IPS-15b (cell line): ENCODE data around the gene ZFHX3.
A peak's percentile ranks its signal among the peaks of the same experiment; 100 is the strongest.

Experiments
- H3K27me3 ChIP-seq: one replicate; pipeline ENCODE4 v1.6.1; 2013; ENCODE audit warnings: low read length; ENCODE audit not compliant: control insufficient read depth, insufficient read depth
- H3K36me3 ChIP-seq: one replicate; pipeline ENCODE4 v1.6.1; 2013; ENCODE audit warnings: low read length; ENCODE audit not compliant: control insufficient read depth, insufficient read depth
- H3K4me1 ChIP-seq: one replicate; pipeline ENCODE4 v1.6.1; 2013; ENCODE audit warnings: mild to moderate bottlenecking, low read length; ENCODE audit not compliant: control insufficient read depth, insufficient read depth
- H3K4me3 ChIP-seq: one replicate; pipeline ENCODE4 v1.5.1; 2013; ENCODE audit warnings: low read depth, low read length
- H3K9ac ChIP-seq: one replicate; pipeline ENCODE4 v1.6.1; 2013; ENCODE audit warnings: low read depth, mild to moderate bottlenecking, low read length
- H3K9me3 ChIP-seq: one replicate; pipeline ENCODE4 v1.6.1; 2013; ENCODE audit warnings: mild to moderate bottlenecking, low read length; ENCODE audit not compliant: control insufficient read depth, insufficient read depth

The ZFHX3 gene

DNA sequence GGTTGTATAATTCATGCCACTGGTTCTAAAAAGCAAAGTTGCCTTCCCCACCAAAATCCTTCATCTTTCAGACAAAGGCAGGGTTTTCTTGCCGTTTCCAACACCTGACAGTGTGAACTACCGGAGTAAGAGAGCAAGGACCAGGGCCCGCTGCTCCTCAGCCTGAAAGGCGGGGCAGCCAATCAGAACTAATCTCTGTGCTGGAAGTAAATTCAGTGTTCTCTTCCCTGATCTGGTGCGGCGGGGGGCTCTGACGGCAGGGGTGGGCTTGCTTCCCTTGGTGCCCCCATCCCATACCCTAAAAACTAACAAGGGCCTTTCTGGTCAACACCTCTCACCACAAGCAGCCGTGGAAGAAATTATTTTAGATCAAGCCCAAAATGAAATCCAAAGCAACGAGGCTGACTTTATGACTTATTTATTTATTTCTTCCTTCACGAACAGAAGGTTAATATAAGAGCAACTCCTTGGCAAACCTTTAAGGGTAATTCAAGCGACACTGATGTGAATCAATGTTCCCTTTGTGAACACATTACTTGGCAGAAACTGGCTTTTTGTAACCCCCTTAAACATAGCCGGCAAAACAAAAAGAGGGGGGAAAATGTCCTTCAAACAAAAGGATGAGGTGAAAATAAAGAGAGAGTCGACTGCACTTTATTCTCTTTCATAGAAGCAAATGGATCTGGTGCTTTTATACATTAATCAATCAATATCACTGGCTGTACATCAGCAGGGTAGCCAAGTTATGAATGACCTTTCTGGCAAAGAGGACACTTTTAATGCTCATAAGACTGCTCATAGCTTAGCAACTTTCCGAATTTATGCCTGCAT is 189.9 kb downstream of the ZFHX3 start:
- Histone ChIP-seq H3K4me3 (no peak overlapping the region), H3K9me3 (no peaks in the 10 kb centered on the region), H3K9ac (no peak overlapping the region), H3K36me3 (no peaks in the 10 kb centered on the region), H3K4me1 (peaks cover 8% of the 10 kb centered on the region), H3K27me3 (peaks cover 2% of the 10 kb centered on the region)

DNA sequence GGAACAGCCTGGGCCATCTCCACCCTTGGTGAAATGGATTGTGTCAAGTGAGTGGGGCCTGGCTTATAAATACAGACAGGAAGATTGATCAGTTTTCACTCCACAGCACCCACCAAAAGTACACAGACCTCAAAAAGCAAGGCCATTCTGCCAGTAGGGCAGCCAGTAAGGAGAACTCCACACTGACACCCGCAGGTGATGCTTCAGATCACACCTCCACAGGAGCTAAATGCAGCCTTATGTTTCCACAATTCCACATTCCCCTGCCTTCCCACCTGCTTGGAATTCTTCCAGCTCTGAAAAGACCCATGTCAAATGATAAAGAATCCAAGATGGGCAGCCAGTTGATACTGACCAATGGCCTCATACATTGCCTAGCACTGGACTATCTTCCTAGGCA is 191.1 kb downstream of the ZFHX3 start:
- no peaks in the 10 kb centered on the region for H3K9me3 ChIP-seq
- no peaks in the 10 kb centered on the region for H3K36me3 ChIP-seq
- H3K4me3 ChIP-seq: no peak overlapping the region
- peaks cover 2% of the 10 kb centered on the region for H3K27me3 ChIP-seq
- H3K9ac ChIP-seq: no peak overlapping the region
- peaks cover 8% of the 10 kb centered on the region for H3K4me1 ChIP-seq

DNA sequence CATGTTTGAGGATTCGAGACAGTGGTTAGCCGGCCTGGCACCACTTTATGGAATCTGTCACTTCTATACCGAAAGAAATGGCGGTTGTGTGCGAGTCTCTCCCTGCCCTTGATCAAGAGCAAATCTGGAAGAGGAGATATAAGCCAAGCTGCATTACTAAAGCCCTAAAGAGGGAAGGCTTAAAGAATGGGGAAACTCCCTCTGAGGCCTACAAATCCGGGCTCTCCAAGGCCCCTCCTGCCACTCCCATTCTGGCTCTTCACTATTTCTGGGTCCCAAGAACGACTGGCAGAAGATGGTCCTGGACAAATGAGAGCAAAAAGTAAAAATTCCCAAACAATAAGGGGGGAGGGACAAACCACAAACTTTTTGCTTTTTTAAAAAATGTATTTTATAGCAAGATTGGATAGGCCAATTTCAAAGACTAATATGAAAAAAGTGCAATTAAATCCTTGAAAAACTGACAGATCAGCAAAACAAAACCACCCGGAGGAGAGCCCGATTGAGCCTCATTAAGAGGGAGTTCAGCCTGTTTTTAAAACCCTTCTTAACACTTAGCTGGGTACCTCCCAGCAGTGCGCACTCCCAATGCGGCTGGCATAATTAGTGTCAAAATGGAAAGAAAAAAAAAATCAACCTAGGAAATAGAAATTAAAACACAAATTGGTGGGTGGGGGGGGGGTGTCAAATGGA is 193.5 kb downstream of the ZFHX3 start:
- Histone ChIP-seq H3K36me3 (no peaks in the 10 kb centered on the region), H3K9ac (no peak overlapping the region)

DNA sequence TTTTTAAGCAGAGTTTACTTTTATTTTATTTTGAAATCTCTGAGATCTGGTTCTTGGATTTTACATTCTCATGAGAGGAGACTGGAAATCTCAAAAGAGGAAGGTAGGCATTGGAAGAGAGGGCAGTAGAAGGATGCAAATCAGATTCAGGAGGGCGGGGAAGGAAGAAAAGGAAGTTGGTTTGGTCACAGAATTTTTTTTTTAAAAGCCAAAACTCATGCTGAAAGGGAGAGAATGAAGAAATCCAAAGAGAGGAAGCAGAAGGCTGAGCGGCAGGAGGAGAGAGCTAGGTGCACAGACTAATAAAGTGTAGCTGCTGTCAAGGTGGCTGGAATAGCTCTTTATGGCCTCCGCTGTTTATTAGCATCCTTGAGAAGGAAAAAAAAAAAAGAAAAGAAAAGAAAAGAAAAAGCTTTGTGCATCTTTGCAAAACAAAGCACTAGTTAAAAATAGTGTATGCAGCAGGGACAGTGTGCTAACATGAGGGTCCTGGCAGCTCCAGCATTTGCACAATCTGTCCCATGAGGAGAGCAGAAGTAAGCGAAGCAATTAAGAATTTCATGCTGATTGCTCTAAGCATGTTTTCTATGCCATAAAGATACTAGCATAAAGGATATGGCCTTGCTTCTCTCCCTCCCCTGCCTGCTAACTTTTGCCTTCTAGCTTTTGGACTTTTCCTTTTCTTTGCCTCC is 194.2 kb downstream of the ZFHX3 start:
- Histone ChIP-seq H3K9me3 (no peaks in the 10 kb centered on the region), H3K4me3 (no peak overlapping the region), H3K27me3 (peaks cover 4% of the 10 kb centered on the region), H3K36me3 (no peaks in the 10 kb centered on the region), H3K4me1 (peaks cover 10% of the 10 kb centered on the region), H3K9ac (no peak overlapping the region)

More for the DNA sequence above, 193.5 kb downstream of the ZFHX3 start:
- H3K4me3 ChIP-seq: no peak overlapping the region
- H3K9me3 ChIP-seq: no peaks in the 10 kb centered on the region
- peaks cover 3% of the 10 kb centered on the region for H3K27me3 ChIP-seq
- H3K4me1 ChIP-seq: peaks cover 9% of the 10 kb centered on the region

DNA sequence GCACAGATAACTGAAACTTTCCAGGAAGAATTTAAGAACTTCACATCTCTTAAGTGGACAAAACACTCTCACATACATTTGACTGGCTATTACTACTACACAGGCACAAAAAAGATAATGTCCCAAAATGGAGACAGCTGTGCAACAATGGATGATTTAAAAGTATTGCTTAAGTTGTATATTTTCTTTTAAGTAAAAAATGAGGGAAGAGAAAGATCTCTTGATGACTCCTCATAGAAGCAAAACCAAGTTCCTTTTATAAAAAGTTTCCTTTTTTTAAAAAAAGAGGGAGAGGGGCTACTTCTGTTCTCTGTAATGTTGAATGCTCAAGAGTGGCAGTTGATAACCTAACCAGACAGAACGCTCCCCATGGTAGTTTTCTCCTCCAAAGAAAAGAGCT is 195.5 kb downstream of the ZFHX3 start:
- H3K4me1 ChIP-seq: peaks cover 16% of the 10 kb centered on the region
- H3K4me3 ChIP-seq: no peak overlapping the region
- no peaks in the 10 kb centered on the region for H3K36me3 ChIP-seq
- no peak overlapping the region for H3K9ac ChIP-seq
- H3K9me3 ChIP-seq: no peaks in the 10 kb centered on the region
- peaks cover 4% of the 10 kb centered on the region for H3K27me3 ChIP-seq

DNA sequence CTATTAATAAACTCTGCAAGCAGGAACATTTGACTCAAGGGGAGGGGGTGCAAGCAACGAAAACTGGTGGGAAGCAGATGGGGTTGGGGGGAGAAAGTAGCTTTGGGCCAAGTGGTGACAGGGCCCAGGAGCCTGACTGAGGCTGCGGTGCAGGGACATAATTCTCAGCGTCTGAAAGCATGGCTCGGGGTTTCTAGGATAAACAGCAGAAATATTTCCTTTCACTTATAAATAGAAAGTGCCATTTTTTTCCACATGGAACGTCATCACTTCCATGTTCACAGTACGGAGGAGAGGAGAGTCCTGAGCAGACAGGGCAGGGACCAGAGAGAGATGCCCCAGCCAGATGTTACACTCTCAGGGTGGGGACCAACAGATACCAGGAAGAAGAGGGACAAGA is 197.1 kb downstream of the ZFHX3 start:
- Histone ChIP-seq H3K27me3 (peaks cover 4% of the 10 kb centered on the region), H3K4me3 (no peak overlapping the region), H3K9me3 (no peaks in the 10 kb centered on the region), H3K4me1 (peaks cover 19% of the 10 kb centered on the region), H3K9ac (no peak overlapping the region), H3K36me3 (no peaks in the 10 kb centered on the region)

DNA sequence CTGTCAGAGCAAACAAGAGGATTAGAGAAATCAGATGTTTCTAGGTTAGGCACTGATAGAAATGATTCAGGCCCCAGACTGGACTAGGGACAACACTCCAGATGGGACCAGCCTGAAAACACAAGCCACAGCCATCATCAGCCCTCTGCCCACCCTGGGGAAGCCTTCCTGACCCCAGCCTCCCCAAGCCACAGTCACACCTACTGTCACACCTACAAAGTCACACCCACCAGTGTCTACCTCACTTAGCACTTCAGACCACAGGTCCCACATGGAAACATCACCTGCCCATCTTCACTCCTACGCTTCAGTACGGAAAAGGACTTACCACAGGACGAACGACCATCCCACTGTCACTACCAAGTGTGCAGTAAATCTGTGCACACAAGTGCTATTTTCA is 197.9 kb downstream of the ZFHX3 start:
- H3K4me3 ChIP-seq: no peak overlapping the region
- H3K4me1 ChIP-seq: peaks cover 19% of the 10 kb centered on the region
- H3K9me3 ChIP-seq: no peaks in the 10 kb centered on the region
- no peaks in the 10 kb centered on the region for H3K36me3 ChIP-seq
- H3K27me3 ChIP-seq: peaks cover 4% of the 10 kb centered on the region
- H3K9ac ChIP-seq: no peak overlapping the region

DNA sequence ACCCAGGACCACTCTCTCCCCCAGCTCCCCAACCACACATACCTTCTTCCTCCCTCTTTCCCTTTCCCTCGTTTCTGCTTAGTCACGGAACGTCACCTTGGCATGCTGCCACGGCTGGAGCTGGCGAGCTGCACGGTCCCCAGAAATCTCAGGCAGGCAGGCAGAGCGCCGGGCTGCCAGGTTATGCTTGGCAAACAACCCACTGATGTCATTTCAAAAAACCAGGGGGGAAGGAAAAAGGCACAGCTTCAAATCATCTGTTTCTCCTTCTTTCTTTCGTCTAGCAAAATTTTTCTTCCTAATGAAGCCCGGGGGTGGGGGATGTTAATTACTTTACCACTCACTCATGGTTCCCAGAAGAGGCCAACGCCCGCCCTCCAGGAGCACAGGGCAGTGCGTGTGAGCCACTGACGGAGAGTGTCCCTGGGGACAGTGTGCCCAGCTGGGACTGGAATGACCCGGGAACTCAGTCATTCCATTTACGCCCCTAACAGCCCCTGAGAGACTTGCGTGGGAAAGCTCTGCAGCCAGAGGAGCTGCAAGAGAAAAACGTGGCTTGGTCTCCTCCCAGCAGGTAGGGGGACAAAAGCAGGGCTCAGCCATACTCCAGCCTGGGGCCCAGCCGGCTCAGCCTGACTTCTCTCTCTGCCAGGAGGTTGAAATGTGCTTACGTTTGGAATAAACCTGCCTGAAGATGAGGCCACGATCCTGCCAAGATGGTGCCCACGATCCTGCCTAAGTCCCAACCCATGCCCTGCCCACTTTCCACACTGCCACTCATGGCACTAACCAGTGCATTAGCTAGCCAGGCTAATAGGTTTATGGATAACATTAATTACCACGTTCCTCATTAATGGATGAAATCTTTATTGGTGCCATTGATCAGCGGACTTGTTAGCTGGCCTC is 198.9 kb downstream of the ZFHX3 start:
- H3K4me3 ChIP-seq: no peak overlapping the region
- no peaks in the 10 kb centered on the region for H3K9me3 ChIP-seq
- peaks cover 16% of the 10 kb centered on the region for H3K4me1 ChIP-seq
- peaks cover 3% of the 10 kb centered on the region for H3K27me3 ChIP-seq
- H3K36me3 ChIP-seq: no peaks in the 10 kb centered on the region
- H3K9ac ChIP-seq: peak overlapping the region; percentile 24

DNA sequence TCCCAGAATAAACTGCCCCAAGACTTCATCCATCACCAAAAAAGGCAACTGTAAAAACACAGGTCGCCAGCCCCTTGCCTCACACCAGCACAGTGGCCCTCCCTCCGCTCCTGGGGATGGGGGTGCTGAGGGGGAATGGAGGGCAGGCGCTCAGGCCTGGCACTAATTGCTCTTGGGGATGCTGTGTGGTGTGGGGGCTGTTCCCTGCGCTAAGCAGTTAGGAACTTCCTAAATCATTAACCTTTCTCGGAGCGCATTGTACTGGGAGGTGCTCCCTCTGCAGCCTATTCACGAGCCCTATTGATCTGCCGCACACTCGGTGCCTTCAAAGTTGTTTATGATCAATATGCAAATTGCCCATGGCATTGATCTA is 199.9 kb downstream of the ZFHX3 start:
- Histone ChIP-seq H3K27me3 (peaks cover 2% of the 10 kb centered on the region), H3K36me3 (no peaks in the 10 kb centered on the region), H3K4me1 (peaks cover 11% of the 10 kb centered on the region), H3K4me3 (no peak overlapping the region), H3K9me3 (no peaks in the 10 kb centered on the region), H3K9ac (no peak overlapping the region)

DNA sequence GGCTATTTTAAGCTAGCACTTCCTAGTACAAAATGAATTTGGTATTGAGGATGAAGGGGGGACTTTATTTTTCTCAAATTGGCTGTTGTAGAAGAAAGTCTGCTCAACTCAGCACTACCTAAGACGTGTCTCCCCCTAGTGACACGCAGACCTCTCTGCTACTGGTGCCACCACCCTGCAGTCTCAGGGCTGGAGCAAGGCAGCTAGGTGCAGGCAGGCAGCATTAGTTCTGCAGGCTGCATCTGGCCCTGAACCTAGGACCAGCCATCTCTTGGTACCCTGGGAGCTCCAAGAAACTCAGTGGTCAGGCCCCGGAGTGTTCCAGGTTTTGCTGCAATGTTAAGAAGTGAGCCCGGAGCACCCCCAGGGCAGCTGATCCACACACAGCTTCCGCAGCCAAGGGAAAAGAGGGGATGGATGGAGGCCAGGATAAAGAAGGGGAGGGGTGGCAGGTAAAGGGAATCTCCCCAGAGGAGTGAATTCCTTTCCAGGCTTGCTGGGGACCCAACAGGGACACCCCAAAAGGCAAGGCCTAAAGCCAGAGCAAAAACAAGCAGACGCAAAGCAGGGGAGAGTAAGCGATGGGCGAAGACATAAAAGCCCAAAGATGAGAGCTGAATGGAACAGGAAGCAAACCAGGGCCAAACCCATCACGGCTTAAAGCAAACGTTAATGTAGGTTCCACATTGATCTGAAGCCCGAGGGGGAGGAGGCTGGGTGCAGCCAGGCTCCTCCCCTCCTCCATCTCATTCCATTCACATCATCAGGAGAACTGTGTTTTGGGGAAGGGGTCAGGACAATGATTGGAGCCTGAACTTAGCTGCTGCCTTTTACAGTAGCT is 200.5 kb downstream of the ZFHX3 start:
- Histone ChIP-seq H3K4me1 (peaks cover 11% of the 10 kb centered on the region), H3K36me3 (no peaks in the 10 kb centered on the region), H3K9ac (no peak overlapping the region), H3K9me3 (no peaks in the 10 kb centered on the region), H3K4me3 (no peak overlapping the region), H3K27me3 (peaks cover 2% of the 10 kb centered on the region)
